PC-9 (cell line): Measurements from ENCODE around the gene TRMT2A. TPM values are rescaled to one million over a fixed set of nuclear protein-coding genes. Genes with fewer than 3 reads are reported as not detected.
A peak's percentile ranks its signal among the peaks of the same experiment; 100 is the strongest.

Experiments
- BruUV-seq: library from RNA; stranded (reverse); fragments of 400-500 nt; replicated peaks from 2 replicates; lab custom pipeline; 2021; lab: Mats Ljungman, UMichigan
- CTCF ChIA-PET: fragments of 300-600 bp; sonication (Branson Sonifier 250); formaldehyde crosslinking; loops from one replicate; lab custom pipeline; 2022; ENCODE audit warnings: antibody characterized with exemption; lab: Charles Lee
- POLR2A ChIA-PET: fragments of 300-600 bp; sonication (Branson Sonifier 250); formaldehyde crosslinking; loops from one replicate; lab custom pipeline; 2022; ENCODE audit warnings: antibody characterized with exemption; ENCODE audit not compliant: unreplicated experiment; lab: Charles Lee
- DNase-seq, 2 experiments: peaks; one replicate each; pipeline versions ENCODE4 v3.0.0 to v3.0.0-alpha.2; 2015 to 2022; ENCODE audit warnings: mixed read lengths in 1 of 2
- H2AFZ ChIP-seq: fragments of 200-600 bp; sonication (generic); 2 replicates; pipeline ENCODE4 v1.8.1; 2017; ENCODE audit warnings: antibody characterized with exemption
- H3F3A ChIP-seq: fragments of 200-600 bp; sonication (generic); 2 replicates; pipeline ENCODE4 v1.8.1; 2017; ENCODE audit warnings: antibody characterized with exemption, mild to moderate bottlenecking, low read depth; ENCODE audit not compliant: insufficient read depth
- H3K27ac ChIP-seq: fragments of 200-600 bp; sonication (generic); 2 replicates; pipeline ENCODE4 v1.6.1; 2016; ENCODE audit warnings: mixed run types
- H3K27me3 ChIP-seq: fragments of 200-600 bp; sonication (generic); 2 replicates; pipeline ENCODE4 v1.6.1; 2016; ENCODE audit warnings: low read depth, mixed run types; ENCODE audit not compliant: insufficient read depth
- H3K36me3 ChIP-seq: fragments of 200-600 bp; sonication (generic); 2 replicates; pipeline ENCODE4 v1.6.1; 2016; ENCODE audit warnings: low read depth, mixed run types
- H3K4me1 ChIP-seq: fragments of 200-600 bp; sonication (generic); replicated peaks from 2 replicates; pipeline ENCODE4 v1.6.1; 2016; ENCODE audit warnings: mixed run types; ENCODE audit not compliant: insufficient read depth
- H3K4me2 ChIP-seq: fragments of 200-600 bp; sonication (generic); 2 replicates; pipeline ENCODE4 v1.6.1; 2017; ENCODE audit warnings: mixed run types
- H3K4me3 ChIP-seq: fragments of 200-600 bp; sonication (generic); 2 replicates; pipeline ENCODE4 v1.6.1; 2016; ENCODE audit warnings: mixed run types
- H3K79me2 ChIP-seq: fragments of 200-600 bp; sonication (generic); 2 replicates; pipeline ENCODE4 v1.6.1; 2017; ENCODE audit warnings: low read depth, mixed run types
- H3K9me2 ChIP-seq: fragments of 200-600 bp; sonication (generic); 2 replicates; pipeline ENCODE4 v1.8.1; 2017; ENCODE audit warnings: mild to moderate bottlenecking; ENCODE audit not compliant: insufficient read depth
- H3K9me3 ChIP-seq: fragments of 200-600 bp; sonication (generic); 2 replicates; pipeline ENCODE4 v1.8.1; 2016; ENCODE audit warnings: low read depth; ENCODE audit not compliant: insufficient read depth
- H4K20me1 ChIP-seq: fragments of 200-600 bp; sonication (generic); 2 replicates; pipeline ENCODE4 v1.8.1; 2017; ENCODE audit not compliant: insufficient read depth
- EZH2 ChIP-seq: fragments of 200-600 bp; sonication (generic); IDR thresholded peaks from 2 replicates; pipeline ENCODE4 v1.8.0; 2017; ENCODE audit warnings: antibody characterized with exemption, low read depth
- intact Hi-C: fragments of 100-400 bp; cut with micrococcal nuclease; formaldehyde crosslinking; loops from one replicate; pipeline ENCODE4 v1.10.0; 2022; ENCODE audit not compliant: unreplicated experiment
- total RNA-seq: library from RNA; stranded (reverse); gene quantifications from 2 replicates; pipeline ENCODE4 v1.2.3, GENCODE V29; 2021
- TF ChIP-seq, protein P1 (sequence below): fragments of 200-600 bp; sonication (generic); conservative IDR thresholded peaks from 2 replicates; pipeline ENCODE4 v1.6.1; 2017; ENCODE audit warnings: mixed run types, antibody characterized with exemption, mild to moderate bottlenecking, moderate library complexity

Gene TRMT2A
- total RNA-seq, 1 experiment from 2014 or later, result 31.5 TPM

DNA sequence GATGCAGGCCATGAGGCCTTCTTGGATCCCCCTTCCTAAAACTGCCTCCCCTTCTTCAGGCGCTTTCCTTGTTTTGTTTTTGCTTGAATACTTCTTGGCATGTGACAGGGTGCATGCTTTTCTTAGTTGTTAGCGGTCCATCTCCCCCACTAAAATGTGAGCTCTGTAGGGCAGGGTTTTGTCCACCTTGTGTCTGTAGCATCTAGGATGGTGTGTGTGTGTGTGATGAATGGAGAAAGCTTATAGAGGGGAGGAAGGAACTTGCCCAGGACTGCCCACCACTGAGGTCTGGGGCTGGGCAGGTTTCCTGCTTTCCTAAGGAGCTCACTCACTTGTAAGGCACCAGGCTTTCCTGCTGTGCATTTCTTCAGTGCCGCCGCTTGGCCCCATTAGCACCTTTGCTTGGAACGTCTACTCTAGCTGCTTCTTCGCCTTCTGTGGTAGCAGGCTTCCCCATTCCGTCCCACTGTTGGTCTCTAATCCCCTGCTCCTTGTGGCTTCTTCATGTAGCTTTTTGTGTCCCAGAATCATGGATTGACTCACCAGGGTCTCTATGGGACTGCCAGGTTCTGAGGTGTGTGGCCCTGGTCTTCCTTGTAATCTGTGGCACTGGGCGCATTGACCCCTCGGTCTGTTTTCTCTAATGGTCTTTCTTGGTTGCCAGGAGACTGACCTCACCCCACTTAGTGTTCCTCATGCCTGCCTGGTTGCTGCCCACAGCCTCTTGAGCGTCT, 33.7 kb downstream of the TRMT2A start:
- CTCF ChIA-PET, result interaction anchor here (0.6 kb wide), 1 partner anchor 28 kb away, joined by 5 read pairs; no protein-coding TSS in a partner anchor
- intact Hi-C loops, result no loop called here
- no peak overlapping the region for H2AFZ ChIP-seq
- peaks cover 26% of the 10 kb centered on the region for H4K20me1 ChIP-seq
- no peak overlapping the region for H3K4me2 ChIP-seq
- no peak for DNase-seq
- H3F3A ChIP-seq, result peaks cover 12% of the 10 kb centered on the region
- no peaks in the 10 kb centered on the region for H3K36me3 ChIP-seq
- no peaks in the 10 kb centered on the region for H3K9me2 ChIP-seq
- H3K79me2 ChIP-seq, result peaks cover 58% of the 10 kb centered on the region
- no peaks in the 10 kb centered on the region for H3K27me3 ChIP-seq
- no peak overlapping the region for H3K27ac ChIP-seq
- no peaks in the 10 kb centered on the region for H3K9me3 ChIP-seq
- TF ChIP-seq, protein P1, sequence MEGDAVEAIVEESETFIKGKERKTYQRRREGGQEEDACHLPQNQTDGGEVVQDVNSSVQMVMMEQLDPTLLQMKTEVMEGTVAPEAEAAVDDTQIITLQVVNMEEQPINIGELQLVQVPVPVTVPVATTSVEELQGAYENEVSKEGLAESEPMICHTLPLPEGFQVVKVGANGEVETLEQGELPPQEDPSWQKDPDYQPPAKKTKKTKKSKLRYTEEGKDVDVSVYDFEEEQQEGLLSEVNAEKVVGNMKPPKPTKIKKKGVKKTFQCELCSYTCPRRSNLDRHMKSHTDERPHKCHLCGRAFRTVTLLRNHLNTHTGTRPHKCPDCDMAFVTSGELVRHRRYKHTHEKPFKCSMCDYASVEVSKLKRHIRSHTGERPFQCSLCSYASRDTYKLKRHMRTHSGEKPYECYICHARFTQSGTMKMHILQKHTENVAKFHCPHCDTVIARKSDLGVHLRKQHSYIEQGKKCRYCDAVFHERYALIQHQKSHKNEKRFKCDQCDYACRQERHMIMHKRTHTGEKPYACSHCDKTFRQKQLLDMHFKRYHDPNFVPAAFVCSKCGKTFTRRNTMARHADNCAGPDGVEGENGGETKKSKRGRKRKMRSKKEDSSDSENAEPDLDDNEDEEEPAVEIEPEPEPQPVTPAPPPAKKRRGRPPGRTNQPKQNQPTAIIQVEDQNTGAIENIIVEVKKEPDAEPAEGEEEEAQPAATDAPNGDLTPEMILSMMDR, result no peak
- no peak for TF ChIP-seq EZH2
- no peak overlapping the region for H3K4me3 ChIP-seq
- POLR2A ChIA-PET, result no interaction called here
- no TSS peak for BruUV-seq
- no peaks in the 10 kb centered on the region; the same call in 1 of the 2 replicates for H3K4me1 ChIP-seq

DNA sequence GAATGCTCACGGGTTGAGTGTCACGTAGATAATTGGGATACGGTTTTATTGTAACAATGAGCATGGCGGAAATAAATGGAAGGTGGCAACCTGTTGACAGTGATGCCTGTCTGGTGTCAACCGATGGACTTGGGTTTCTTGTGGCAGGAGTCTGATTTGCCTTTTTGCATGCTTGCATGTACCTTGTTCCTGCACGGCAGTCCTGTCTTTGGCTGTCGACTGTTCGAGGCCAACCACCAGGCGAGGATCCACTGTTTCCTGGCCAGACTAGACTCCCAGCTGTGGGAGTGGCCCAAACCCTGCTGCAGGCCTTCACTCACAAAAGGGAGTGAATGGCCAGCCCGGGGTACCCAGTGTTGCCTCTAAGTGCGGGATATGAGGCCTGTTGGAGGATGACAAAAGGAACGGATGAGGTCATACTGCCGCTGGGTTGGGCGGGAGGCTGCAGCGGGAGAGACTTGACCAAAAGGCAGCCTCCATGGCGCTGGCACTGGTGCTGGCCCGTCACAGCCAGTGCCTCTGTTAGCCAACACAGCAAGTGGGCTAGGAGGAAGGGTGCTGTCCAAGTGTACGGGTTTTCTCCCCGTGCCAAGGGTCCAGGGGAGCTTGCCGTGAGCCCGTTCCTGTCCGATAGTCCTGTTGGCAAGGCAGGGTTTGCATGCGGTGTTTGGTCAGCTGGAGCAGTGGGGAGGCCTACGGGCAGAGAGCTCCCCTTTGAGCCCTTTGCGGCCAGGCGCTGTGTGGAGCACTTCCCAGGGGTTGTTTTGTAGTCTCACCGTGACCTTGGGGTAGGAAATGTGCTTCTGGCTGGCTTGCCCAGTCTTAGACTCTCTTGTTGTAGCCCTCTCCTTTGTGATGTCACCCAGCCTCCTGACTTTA, 36.0 kb downstream of the TRMT2A start:
- ChIA-PET CTCF (no interaction called here), POLR2A (no interaction called here)
- Histone ChIP-seq H3K27me3 (no peaks in the 10 kb centered on the region), H3K79me2 (peaks cover 56% of the 10 kb centered on the region), H3K4me2 (peak overlapping the region; percentile 90), H3K4me3 (peak overlapping the region; percentile 74), H3K36me3 (no peaks in the 10 kb centered on the region), H3F3A (peaks cover 16% of the 10 kb centered on the region), H3K9me2 (no peaks in the 10 kb centered on the region), H3K27ac (peak overlapping the region; percentile 50), H3K4me1 (peaks cover 4% of the 10 kb centered on the region; the same call in 1 of the 2 replicates), H4K20me1 (peaks cover 26% of the 10 kb centered on the region), H2AFZ (0 out of 2 replicates have a peak overlapping the region, but pooled peaks have one; percentile 48), H3K9me3 (no peaks in the 10 kb centered on the region)
- TSS peak; percentile 37 for BruUV-seq
- DNase-seq, result peak; percentile 24 to 36
- intact Hi-C loops, result loop anchor here (2.0 kb wide), 1 partner anchor 36 kb away; the partner anchor contains the start of genes RANBP1 and TRMT2A
- no peak for TF ChIP-seq EZH2
- TF ChIP-seq, protein P1, result no peak

DNA sequence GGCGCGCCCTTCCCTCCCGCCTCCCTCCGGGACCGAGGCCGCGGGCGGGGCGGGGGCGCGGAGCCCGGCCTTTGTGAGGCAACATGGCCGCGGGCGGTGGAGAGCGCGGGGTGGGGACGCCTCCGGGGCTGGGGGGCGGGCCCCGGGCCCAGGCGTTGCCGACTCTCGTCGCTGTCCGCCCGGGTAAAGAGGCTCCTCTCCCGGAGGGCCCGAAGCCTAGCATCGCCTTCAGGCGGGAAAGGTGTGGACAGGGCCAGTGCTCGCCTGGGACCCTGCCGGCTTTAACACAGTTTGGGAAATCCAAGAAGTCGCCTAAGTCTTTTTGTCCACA, 36.6 kb downstream of the TRMT2A start:
- no peak for TF ChIP-seq EZH2
- TF ChIP-seq, protein P1, result no peak
- H3K27me3 ChIP-seq, result no peaks in the 10 kb centered on the region
- H3F3A ChIP-seq, result peaks cover 16% of the 10 kb centered on the region
- intact Hi-C loops, result loop anchor here (2.0 kb wide), 1 partner anchor 36 kb away; the partner anchor contains the start of genes RANBP1 and TRMT2A
- ChIA-PET CTCF (no interaction called here), POLR2A (interaction anchor here (0.6 kb wide), 1 partner anchor 18 kb away, joined by 6 read pairs; no protein-coding TSS in a partner anchor)
- peaks cover 4% of the 10 kb centered on the region; the same call in 1 of the 2 replicates for H3K4me1 ChIP-seq
- peak overlapping the region; percentile 90 for H3K4me2 ChIP-seq
- peaks cover 50% of the 10 kb centered on the region for H3K79me2 ChIP-seq
- H3K27ac ChIP-seq, result peak overlapping the region; percentile 50
- no peaks in the 10 kb centered on the region for H3K9me3 ChIP-seq
- peaks cover 21% of the 10 kb centered on the region for H4K20me1 ChIP-seq
- BruUV-seq, result no TSS peak
- H3K4me3 ChIP-seq, result peak overlapping the region; percentile 74
- H3K9me2 ChIP-seq, result no peaks in the 10 kb centered on the region
- peak in 1 of 2 experiments; percentile 59 for DNase-seq
- no peaks in the 10 kb centered on the region for H3K36me3 ChIP-seq
- 0 out of 2 replicates have a peak overlapping the region, but pooled peaks have one; percentile 48 for H2AFZ ChIP-seq
